Gastroesophageal sphincter (tissue), 3 donors: ENCODE measurements around the gene SPINK13.

Experiments used
- CTCF ChIP-seq, 4 experiments: fragments of 200-600 bp in 2 of 4; fragments of 450-650 bp in 2 of 4; sonication (generic) in 1 of 4; IDR thresholded peaks; one replicate each; pipeline ENCODE4 v1.5.1; 2017 to 2019; ENCODE audit warnings: antibody characterized with exemption in 4 of 4, mild to moderate bottlenecking in 2 of 4, moderate library complexity in 2 of 4
- POLR2A ChIP-seq, 2 donors: fragments of 450-650 bp; IDR thresholded peaks; one replicate each; pipeline ENCODE4 v1.6.1; 2017; ENCODE audit warnings: antibody characterized with exemption in 2 of 2, mild to moderate bottlenecking in 2 of 2, moderate library complexity in 1 of 2

DNA sequence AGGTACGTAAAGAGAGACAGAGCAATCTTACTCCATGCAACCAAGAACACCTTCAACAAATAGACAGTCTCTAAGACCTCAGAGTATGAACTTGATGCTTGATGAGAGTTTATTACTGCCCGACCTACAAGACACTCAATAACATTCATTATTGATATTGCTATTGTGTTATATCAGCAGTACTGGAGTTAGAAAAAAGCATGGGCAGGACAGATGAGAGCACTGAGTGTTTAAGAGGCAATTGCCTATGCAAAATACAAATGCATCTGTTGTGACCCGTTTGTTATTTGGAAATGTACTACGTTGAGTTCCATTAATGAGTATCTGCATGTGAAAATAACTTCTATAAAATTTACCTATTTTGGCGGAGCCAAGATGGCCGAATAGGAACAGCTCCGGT, 38.4 kb upstream of the SPINK13 start:
- TF ChIP-seq CTCF (IDR thresholded peaks at IDR 0.05) (no peak), POLR2A (IDR thresholded peaks at IDR 0.05) (no peak)
